Peyer's patch (tissue), 4 donors: ENCODE results near the gene SEMA5A. TPM values are rescaled to one million over a fixed set of nuclear protein-coding genes. Genes with fewer than 3 reads are reported as not detected.

Source experiments
- DNase-seq, 3 donors: peaks; one replicate each; pipeline ENCODE4 v3.0.0-alpha.2; 2017 to 2019
- H3K27ac ChIP-seq, 4 donors: fragments of 200-600 bp; sonication (generic); one replicate each; pipeline ENCODE4 v1.5.1; 2016 to 2019
- H3K27me3 ChIP-seq, 2 donors: fragments of 200-600 bp; sonication (generic); one replicate each; pipeline ENCODE4 v1.5.1; 2019
- H3K36me3 ChIP-seq, 3 donors: fragments of 200-600 bp; sonication (generic); one replicate each; pipeline ENCODE4 v1.5.1; 2016 to 2019
- H3K4me1 ChIP-seq, 4 donors: fragments of 200-600 bp; sonication (generic); one replicate each; pipeline ENCODE4 v1.5.1; 2016 to 2019
- H3K4me3 ChIP-seq, 4 donors: fragments of 200-600 bp; sonication (generic); 1 replicate in 3 of 4; 2 replicates in 1 of 4; pipeline ENCODE4 v1.5.1; 2016 to 2019; ENCODE audit warnings: mild to moderate bottlenecking in 1 of 4
- H3K9me3 ChIP-seq, 4 donors: fragments of 200-600 bp; sonication (generic); one replicate each; pipeline ENCODE4 v1.5.1; 2016 to 2019; ENCODE audit warnings: mild to moderate bottlenecking in 1 of 4
- CTCF ChIP-seq, 6 experiments: fragments of 450-650 bp in 4 of 6; fragments of 200-600 bp in 2 of 6; sonication (generic) in 1 of 6; IDR thresholded peaks; one replicate each; pipeline ENCODE4 v1.5.1; 2017 to 2019; ENCODE audit warnings: antibody characterized with exemption in 6 of 6, mild to moderate bottlenecking in 3 of 6, moderate library complexity in 1 of 6
- POLR2A ChIP-seq, 2 donors: fragments of 450-650 bp; IDR thresholded peaks; one replicate each; pipeline ENCODE4 v1.5.1; 2017; ENCODE audit warnings: antibody characterized with exemption in 2 of 2, mild to moderate bottlenecking in 2 of 2, moderate library complexity in 2 of 2
- total RNA-seq, 4 donors: library from RNA; depleted of rRNA; stranded (reverse); fragments of >200 nt; gene quantifications; one replicate each; pipeline ENCODE4 v1.1.0, GENCODE V29; 2016

The SEMA5A gene
- total RNA-seq, 4 donors from 2014 or later: 11.6 to 22.5 (median 18.2) TPM

DNA sequence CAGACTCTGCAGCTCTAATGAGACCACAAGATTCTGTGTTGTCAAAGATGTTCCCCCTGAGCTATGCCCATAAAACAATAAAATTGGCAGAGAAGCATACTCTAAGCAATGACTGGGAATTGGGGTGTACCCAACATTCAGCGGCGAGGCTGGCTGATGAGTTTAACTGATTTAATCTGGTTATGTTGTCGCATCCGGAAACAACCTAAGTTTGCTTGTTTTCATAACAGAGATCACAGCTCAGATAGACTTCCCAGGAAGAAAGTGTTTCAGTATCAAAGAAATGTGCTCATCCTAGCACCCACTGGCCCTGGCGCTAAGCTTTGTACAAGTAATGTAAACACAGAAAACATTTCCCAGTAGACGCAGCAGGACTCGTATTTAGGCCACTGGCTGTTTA is 7.4 kb downstream of the SEMA5A start:
- Histone ChIP-seq H3K9me3 (no peaks in the 10 kb centered on the region), H3K4me1 (no peaks in the 10 kb centered on the region), H3K27me3 (no peaks in the 10 kb centered on the region), H3K4me3 (no peak overlapping the region), H3K27ac (peak overlapping the region in 1 of 4 donors; percentile 29), H3K36me3 (no peaks in the 10 kb centered on the region)
- no peak for DNase-seq
- TF ChIP-seq POLR2A (IDR thresholded peaks at IDR 0.05) (no peak), CTCF (IDR thresholded peaks at IDR 0.05) (no peak)

GRCh38 chr5:9537223-9538141 is 8.4 kb downstream of the SEMA5A start:
- Histone ChIP-seq H3K36me3 (no peaks in the 10 kb centered on the region), H3K27me3 (no peaks in the 10 kb centered on the region), H3K4me1 (no peaks in the 10 kb centered on the region), H3K27ac (no peak overlapping the region), H3K4me3 (no peak overlapping the region), H3K9me3 (no peaks in the 10 kb centered on the region)
- no peak for TF ChIP-seq CTCF (IDR thresholded peaks at IDR 0.05)
- TF ChIP-seq POLR2A (IDR thresholded peaks at IDR 0.05): no peak
- DNase-seq: no peak

- Histone ChIP-seq H3K27me3 (no peaks in the 10 kb centered on the region), H3K4me3 (no peak overlapping the region), H3K9me3 (no peaks in the 10 kb centered on the region), H3K4me1 (no peaks in the 10 kb centered on the region), H3K36me3 (no peaks in the 10 kb centered on the region), H3K27ac (no peak overlapping the region)
- TF ChIP-seq POLR2A (IDR thresholded peaks at IDR 0.05) (no peak), CTCF (IDR thresholded peaks at IDR 0.05) (no peak)
- DNase-seq: no peak
Measured at GRCh38 chr5:9536717-9537116, 9.2 kb downstream of the SEMA5A start.

DNA sequence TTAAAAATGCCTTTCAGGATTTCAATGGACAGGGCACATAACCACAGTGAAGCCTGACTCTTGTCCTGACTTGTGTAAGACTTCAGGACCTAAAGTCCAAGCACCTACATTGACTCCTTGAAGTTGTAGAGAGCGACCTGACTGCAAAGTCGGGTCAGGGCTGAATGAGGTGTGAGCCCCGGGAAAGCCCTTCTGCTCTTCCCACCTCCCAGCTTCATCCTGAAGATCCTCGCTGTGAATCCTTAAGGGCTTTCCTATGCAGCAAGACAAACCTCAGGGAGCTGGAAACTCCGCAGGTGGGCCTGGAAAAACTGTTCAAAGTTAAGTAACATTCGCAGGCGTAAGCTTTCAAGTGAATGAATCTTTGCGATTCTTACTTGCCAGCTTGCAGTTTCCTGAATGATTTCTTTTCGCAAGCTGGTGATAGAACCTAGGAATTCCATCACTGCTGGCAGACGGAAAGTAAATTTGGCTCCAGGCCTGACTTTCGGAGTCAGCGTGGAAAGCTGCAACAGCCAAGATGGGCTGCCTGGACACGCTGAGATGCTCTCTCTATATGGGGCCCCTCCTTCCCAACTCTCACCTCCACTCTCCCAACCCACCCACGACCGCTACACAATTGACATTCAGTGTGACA is 10.9 kb downstream of the SEMA5A start:
- Histone ChIP-seq H3K4me1 (no peaks in the 10 kb centered on the region), H3K27ac (no peak overlapping the region), H3K36me3 (no peaks in the 10 kb centered on the region), H3K9me3 (no peaks in the 10 kb centered on the region), H3K4me3 (no peak overlapping the region), H3K27me3 (no peaks in the 10 kb centered on the region)
- no peak for TF ChIP-seq POLR2A (IDR thresholded peaks at IDR 0.05)
- no peak for TF ChIP-seq CTCF (IDR thresholded peaks at IDR 0.05)
- DNase-seq: no peak

GRCh38 chr5:9533562-9534364 is 12.1 kb downstream of the SEMA5A start:
- no peaks in the 10 kb centered on the region for H3K36me3 ChIP-seq
- no peaks in the 10 kb centered on the region for H3K4me1 ChIP-seq
- TF ChIP-seq POLR2A (IDR thresholded peaks at IDR 0.05) (no peak), CTCF (IDR thresholded peaks at IDR 0.05) (no peak)
- DNase-seq: no peak
- H3K9me3 ChIP-seq: no peaks in the 10 kb centered on the region
- no peaks in the 10 kb centered on the region for H3K27me3 ChIP-seq
- H3K27ac ChIP-seq: no peak overlapping the region
- no peak overlapping the region for H3K4me3 ChIP-seq
